ENCODE data around the gene MRC1. TPM values are rescaled to one million over a fixed set of nuclear protein-coding genes. Genes with fewer than 3 reads are reported as not detected.

The MRC1 gene
- 0.11 and 0.15 TPM in 2 replicates for total RNA-seq

DNA sequence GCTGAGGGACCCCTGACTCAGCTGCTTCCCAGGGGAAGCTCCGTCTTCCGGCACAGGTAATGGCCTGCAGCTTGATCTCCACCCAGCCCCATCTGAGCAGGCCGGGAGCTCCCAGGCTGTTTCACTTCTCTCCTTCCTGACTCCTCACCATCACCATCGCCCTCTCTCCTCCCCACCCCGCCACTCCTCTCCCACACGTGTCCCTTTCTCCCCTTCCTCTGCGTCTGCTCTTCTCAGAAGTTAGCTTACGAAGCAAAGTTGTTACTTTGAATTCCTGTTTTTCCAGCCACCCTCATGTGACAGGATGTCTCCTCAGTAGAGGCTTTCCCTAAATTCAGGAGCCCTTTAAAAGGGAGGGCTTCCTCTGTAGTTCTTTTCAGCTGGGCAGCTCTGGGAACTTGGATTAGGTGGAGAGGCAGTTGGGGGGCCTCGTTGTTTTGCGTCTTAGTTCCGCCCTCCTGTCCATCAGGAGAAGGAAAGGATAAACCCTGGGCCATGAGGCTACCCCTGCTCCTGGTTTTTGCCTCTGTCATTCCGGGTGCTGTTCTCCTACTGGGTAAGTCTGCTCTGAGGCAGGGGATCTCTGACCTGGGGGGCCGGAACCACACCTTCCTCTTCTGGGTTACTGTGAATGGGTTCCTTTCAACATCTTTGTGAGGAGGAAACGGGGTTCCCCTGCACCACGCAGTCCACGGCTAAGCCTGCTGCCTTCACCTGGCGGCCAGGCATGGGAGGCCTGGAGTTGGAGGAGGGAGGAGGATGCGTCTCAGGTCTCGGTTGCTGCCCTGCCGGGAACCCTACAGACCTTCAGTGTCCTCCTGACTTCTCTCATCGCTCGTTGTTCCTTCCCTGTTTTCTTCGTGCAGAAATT lies at the start of gene MRC1:
TSS of gene MRC1 (plus strand) at position 378 of the 871 bp plus-strand sequence. CDS start at position 496, 118 bp downstream.
- ATAC-seq (ENCODE audit: low read depth) (no peak), DNase-seq (no peak)
- H3K4me1 Mint-ChIP-seq, result peaks cover 17% of the 10 kb centered on the region

GRCh38 chr10:17764142-17764541 lies 45.0 kb upstream of the MRC1 start:
- DNase-seq, result no peak
- no peaks in the 10 kb centered on the region for H3K4me1 Mint-ChIP-seq
- CTCF ChIA-PET, result no interaction called here
- intact Hi-C loops (cut with micrococcal nuclease), result no loop called here
- no peaks in the 10 kb centered on the region for H3K27me3 Mint-ChIP-seq
- H3K27ac Mint-ChIP-seq, result no peak overlapping the region
- no peaks in the 10 kb centered on the region for H3K36me3 Mint-ChIP-seq (ENCODE audit: low read depth)
- no peak for ATAC-seq (ENCODE audit: low read depth)
- POLR2A ChIA-PET, result no interaction called here
- H3K9me3 Mint-ChIP-seq, result peaks cover 3% of the 10 kb centered on the region
- TF ChIP-seq CTCF (IDR thresholded peaks at IDR 0.05), result no peak
- H3K4me3 Mint-ChIP-seq, result no peak overlapping the region

More for the DNA sequence above, at the start of gene MRC1:
- no peak for TF ChIP-seq CTCF (IDR thresholded peaks at IDR 0.05)
- ChIA-PET POLR2A (no interaction called here), CTCF (no interaction called here)
- intact Hi-C loops (cut with micrococcal nuclease), result no loop called here
- Mint-ChIP-seq H3K27ac (no peak within 1 kb of the TSS), H3K27me3 (peaks cover 27% of the 10 kb centered on the region), H3K4me3 (no peak within 1 kb of the TSS), H3K9me3 (peaks cover 2% of the 10 kb centered on the region), H3K36me3 (ENCODE audit: low read depth) (no peaks in the 10 kb centered on the region)

GRCh38 chr10:17765602-17766001 lies 43.5 kb upstream of the MRC1 start:
- Mint-ChIP-seq H3K36me3 (ENCODE audit: low read depth) (no peaks in the 10 kb centered on the region), H3K27ac (no peak overlapping the region), H3K4me1 (no peaks in the 10 kb centered on the region), H3K27me3 (no peaks in the 10 kb centered on the region), H3K4me3 (no peak overlapping the region), H3K9me3 (peaks cover under 1% of the 10 kb centered on the region)
- ChIA-PET CTCF (no interaction called here), POLR2A (no interaction called here)
- intact Hi-C loops (cut with micrococcal nuclease), result no loop called here
- DNase-seq (no peak), ATAC-seq (ENCODE audit: low read depth) (no peak)
- TF ChIP-seq CTCF (IDR thresholded peaks at IDR 0.05), result no peak

- CTCF ChIA-PET, result no interaction called here
- Mint-ChIP-seq H3K36me3 (ENCODE audit: low read depth) (no peaks in the 10 kb centered on the region), H3K9me3 (no peaks in the 10 kb centered on the region), H3K4me3 (no peak overlapping the region), H3K4me1 (no peaks in the 10 kb centered on the region), H3K27ac (no peak overlapping the region), H3K27me3 (no peaks in the 10 kb centered on the region)
- intact Hi-C loops (cut with micrococcal nuclease), result no loop called here
- TF ChIP-seq CTCF (IDR thresholded peaks at IDR 0.05), result no peak
- ATAC-seq (ENCODE audit: low read depth), result no peak
- POLR2A ChIA-PET, result no interaction called here
- no peak for DNase-seq
Observed at GRCh38 chr10:17766731-17767130, 42.4 kb upstream of the MRC1 start.

- no peaks in the 10 kb centered on the region for H3K4me1 Mint-ChIP-seq
- ATAC-seq (ENCODE audit: low read depth) (no peak), DNase-seq (no peak)
- ChIA-PET CTCF (no interaction called here), POLR2A (no interaction called here)
- no peaks in the 10 kb centered on the region for H3K9me3 Mint-ChIP-seq
- no peak overlapping the region for H3K27ac Mint-ChIP-seq
- no peak for TF ChIP-seq CTCF (IDR thresholded peaks at IDR 0.05)
- no peak overlapping the region for H3K4me3 Mint-ChIP-seq
- no peaks in the 10 kb centered on the region for H3K36me3 Mint-ChIP-seq (ENCODE audit: low read depth)
- no peaks in the 10 kb centered on the region for H3K27me3 Mint-ChIP-seq
- intact Hi-C loops (cut with micrococcal nuclease), result no loop called here
Observed at GRCh38 chr10:17768496-17768895, 40.7 kb upstream of the MRC1 start.
